Chondrocyte (in vitro differentiated cells): Measurements from ENCODE around the gene BDNF. TPM values are rescaled to one million over a fixed set of nuclear protein-coding genes. Genes with fewer than 3 reads are reported as not detected.

Experiments
- DNase-seq: peaks from one replicate; pipeline ENCODE4 v3.0.0; 2021; ENCODE audit warnings: mixed read lengths, low spot score
- H3K27ac Mint-ChIP-seq: one replicate; pipeline ENCODE4 v1.8.0; 2021; ENCODE audit warnings: mild to moderate bottlenecking, moderate library complexity, mixed read lengths; ENCODE audit not compliant: unreplicated experiment
- H3K27me3 Mint-ChIP-seq: 2 replicates; pipeline ENCODE4 v1.8.0; 2021; ENCODE audit warnings: low read depth, mixed read lengths
- H3K36me3 Mint-ChIP-seq: 2 replicates; pipeline ENCODE4 v1.8.0; 2021; ENCODE audit warnings: low read depth, mixed read lengths
- H3K4me1 Mint-ChIP-seq: 2 replicates; pipeline ENCODE4 v1.8.0; 2021; ENCODE audit warnings: low read depth, mild to moderate bottlenecking, mixed read lengths
- H3K4me3 Mint-ChIP-seq: one replicate; pipeline ENCODE4 v1.8.0; 2021; ENCODE audit warnings: mild to moderate bottlenecking, moderate library complexity, mixed read lengths; ENCODE audit not compliant: unreplicated experiment
- H3K9me3 Mint-ChIP-seq: 2 replicates; pipeline ENCODE4 v1.8.0; 2021; ENCODE audit warnings: low read depth, mixed read lengths
- CTCF ChIP-seq: fragments of 200-600 bp; sonication (generic); IDR thresholded peaks from 2 replicates; pipeline ENCODE4 v1.5.0; 2021; ENCODE audit warnings: antibody characterized with exemption, mild to moderate bottlenecking, moderate library complexity
- total RNA-seq: library from RNA; stranded (reverse); gene quantifications from 3 replicates; pipeline ENCODE4 v1.2.1, GENCODE V29; 2021

The BDNF gene
- total RNA-seq, 1 donor from 2014 or later = 4.1 TPM

- H3K4me3 Mint-ChIP-seq = no peak overlapping the region
- H3K27ac Mint-ChIP-seq = no peak overlapping the region
- DNase-seq = no peak
- no peaks in the 10 kb centered on the region for H3K9me3 Mint-ChIP-seq
- peaks cover 27% of the 10 kb centered on the region for H3K27me3 Mint-ChIP-seq
- no peak for TF ChIP-seq CTCF
- H3K36me3 Mint-ChIP-seq = no peaks in the 10 kb centered on the region
- no peaks in the 10 kb centered on the region for H3K4me1 Mint-ChIP-seq
These were observed 88.9 kb downstream of the BDNF start for GRCh38 chr11:27611390-27611789.

DNA sequence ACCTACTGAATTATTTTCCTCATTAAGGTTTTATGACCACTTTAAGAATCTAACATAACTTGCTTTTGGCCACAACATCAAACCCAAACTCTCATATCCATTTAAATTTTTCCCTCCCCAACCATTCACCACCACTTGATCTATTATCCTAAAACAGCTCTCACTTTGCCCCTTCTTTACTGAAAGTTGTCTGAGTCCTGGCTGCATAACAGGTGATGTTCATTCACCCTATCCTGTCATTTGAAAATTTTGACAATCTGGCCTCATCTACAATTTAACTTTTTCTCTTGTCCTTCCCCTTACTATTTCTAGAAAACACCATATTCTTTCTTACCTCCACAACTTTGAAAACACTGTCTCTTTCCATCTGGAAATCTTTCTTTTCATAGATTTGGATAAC, 89.3 kb downstream of the BDNF start:
- Mint-ChIP-seq H3K36me3 (no peaks in the 10 kb centered on the region), H3K4me3 (no peak overlapping the region), H3K27ac (no peak overlapping the region), H3K27me3 (peaks cover 27% of the 10 kb centered on the region), H3K9me3 (no peaks in the 10 kb centered on the region), H3K4me1 (no peaks in the 10 kb centered on the region)
- DNase-seq = no peak
- no peak for TF ChIP-seq CTCF

DNA sequence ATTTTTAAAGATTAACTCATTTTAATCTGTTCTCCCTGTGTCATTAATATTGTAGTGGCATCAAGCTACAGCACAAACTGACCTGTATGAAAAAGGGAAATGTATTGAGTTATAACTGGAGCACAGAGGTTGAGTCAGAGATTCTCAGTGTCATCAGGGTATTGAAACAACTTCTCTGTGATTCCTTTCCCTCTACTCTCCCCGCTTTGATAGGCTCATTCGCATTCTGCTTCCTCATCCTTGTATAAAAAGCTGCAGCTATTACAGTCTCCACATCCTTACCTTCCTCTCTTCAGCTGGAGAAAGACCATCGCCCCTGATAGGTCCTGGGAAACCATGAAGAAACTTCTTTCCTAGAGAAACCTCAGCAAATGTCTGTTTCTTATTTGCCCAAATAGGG, 90.0 kb downstream of the BDNF start:
- peaks cover 27% of the 10 kb centered on the region for H3K27me3 Mint-ChIP-seq
- no peak overlapping the region for H3K27ac Mint-ChIP-seq

DNA sequence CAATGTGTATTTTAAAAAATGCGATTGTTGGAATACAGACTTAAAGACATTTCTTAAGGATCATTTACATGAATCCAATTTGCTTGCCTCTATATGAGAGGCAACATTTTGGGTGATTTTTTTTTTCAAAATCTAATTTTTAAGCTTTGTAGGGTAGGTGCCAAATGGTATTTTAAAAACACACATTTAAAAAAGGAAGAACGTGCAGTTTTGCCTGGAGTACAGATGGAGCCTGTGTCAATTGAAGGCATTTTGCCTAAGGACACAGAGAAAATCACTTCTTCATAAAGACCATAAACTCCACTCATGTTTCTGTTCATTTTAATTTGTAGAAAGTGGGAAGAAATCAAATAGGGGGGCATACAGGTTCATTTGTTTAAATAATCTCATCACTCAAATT, 91.3 kb downstream of the BDNF start:
- no peak for TF ChIP-seq CTCF
- Mint-ChIP-seq H3K36me3 (no peaks in the 10 kb centered on the region), H3K4me1 (no peaks in the 10 kb centered on the region), H3K27ac (no peak overlapping the region), H3K4me3 (no peak overlapping the region), H3K27me3 (peaks cover 27% of the 10 kb centered on the region), H3K9me3 (no peaks in the 10 kb centered on the region)
- no peak for DNase-seq

More for the DNA sequence above, 90.0 kb downstream of the BDNF start:
- TF ChIP-seq CTCF = no peak
- no peak for DNase-seq
- H3K4me3 Mint-ChIP-seq = no peak overlapping the region
- no peaks in the 10 kb centered on the region for H3K9me3 Mint-ChIP-seq
- H3K36me3 Mint-ChIP-seq = no peaks in the 10 kb centered on the region
- H3K4me1 Mint-ChIP-seq = no peaks in the 10 kb centered on the region

- no peak for DNase-seq
- Mint-ChIP-seq H3K4me3 (no peak overlapping the region), H3K27me3 (peaks cover 18% of the 10 kb centered on the region), H3K9me3 (no peaks in the 10 kb centered on the region), H3K36me3 (no peaks in the 10 kb centered on the region), H3K4me1 (no peaks in the 10 kb centered on the region), H3K27ac (no peak overlapping the region)
- TF ChIP-seq CTCF = no peak
These were observed 94.8 kb downstream of the BDNF start for GRCh38 chr11:27605422-27605821.

Other genes starting within 250 kb of the BDNF start
- gene LGR4, start 227.7 kb downstream of the BDNF start, total RNA-seq = 34.2 to 69.6 TPM (median 36.2 TPM) in 3 replicates
- 18.1 to 20.4 TPM (median 18.6 TPM) in 3 replicates for gene LIN7C, start 193.7 kb downstream of the BDNF start, total RNA-seq